22Rv1 (cell line): Measurements from ENCODE around the gene WDR4.
"Not testable (repeated sequence)": the region's sequence is repeated elsewhere in the genome, so short reads cannot be mapped to it uniquely, and the experiment has no call there.

ENCODE experiments used
- H3K27ac ChIP-seq: fragments of 450-650 bp; 2 replicates; pipeline ENCODE4 v1.5.1; 2017
- ZFX ChIP-seq: fragments of 450-650 bp; IDR thresholded peaks from 2 replicates; pipeline ENCODE4 v1.6.1; 2017; ENCODE audit warnings: antibody characterized with exemption, borderline replicate concordance
- TF ChIP-seq, protein P1 (sequence below): fragments of 450-650 bp; IDR thresholded peaks from 2 replicates; pipeline ENCODE4 v1.5.1; 2017; ENCODE audit warnings: mild to moderate bottlenecking

WDR4 gene

DNA sequence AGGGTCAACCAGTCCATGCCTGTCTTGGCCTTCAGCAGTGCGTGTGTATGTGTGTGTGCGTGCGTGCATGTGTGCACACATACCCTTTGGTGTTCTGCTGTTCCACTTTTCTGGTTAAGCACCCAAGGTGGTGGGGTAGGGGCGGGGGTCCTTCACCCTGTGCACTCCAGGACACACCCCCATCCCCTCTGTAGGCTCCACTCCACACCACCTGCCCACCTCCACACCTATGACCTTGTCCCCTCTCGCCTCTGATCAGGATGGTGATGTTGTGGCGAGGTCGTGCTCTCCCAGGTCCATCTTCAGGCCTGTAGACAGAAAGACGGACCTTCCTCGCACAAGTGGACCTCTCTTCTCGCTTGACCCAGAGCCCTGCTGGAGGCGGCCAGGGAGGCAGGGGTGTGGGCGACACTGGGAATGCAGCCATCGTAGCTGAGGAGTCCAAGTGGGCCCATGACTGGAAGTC is 44.6 kb downstream of the WDR4 start:
- TF ChIP-seq, protein P1, sequence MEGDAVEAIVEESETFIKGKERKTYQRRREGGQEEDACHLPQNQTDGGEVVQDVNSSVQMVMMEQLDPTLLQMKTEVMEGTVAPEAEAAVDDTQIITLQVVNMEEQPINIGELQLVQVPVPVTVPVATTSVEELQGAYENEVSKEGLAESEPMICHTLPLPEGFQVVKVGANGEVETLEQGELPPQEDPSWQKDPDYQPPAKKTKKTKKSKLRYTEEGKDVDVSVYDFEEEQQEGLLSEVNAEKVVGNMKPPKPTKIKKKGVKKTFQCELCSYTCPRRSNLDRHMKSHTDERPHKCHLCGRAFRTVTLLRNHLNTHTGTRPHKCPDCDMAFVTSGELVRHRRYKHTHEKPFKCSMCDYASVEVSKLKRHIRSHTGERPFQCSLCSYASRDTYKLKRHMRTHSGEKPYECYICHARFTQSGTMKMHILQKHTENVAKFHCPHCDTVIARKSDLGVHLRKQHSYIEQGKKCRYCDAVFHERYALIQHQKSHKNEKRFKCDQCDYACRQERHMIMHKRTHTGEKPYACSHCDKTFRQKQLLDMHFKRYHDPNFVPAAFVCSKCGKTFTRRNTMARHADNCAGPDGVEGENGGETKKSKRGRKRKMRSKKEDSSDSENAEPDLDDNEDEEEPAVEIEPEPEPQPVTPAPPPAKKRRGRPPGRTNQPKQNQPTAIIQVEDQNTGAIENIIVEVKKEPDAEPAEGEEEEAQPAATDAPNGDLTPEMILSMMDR: no peak
- TF ChIP-seq ZFX: no peak

GRCh38 chr21:42833859-42834725 is 45.2 kb downstream of the WDR4 start:
- TF ChIP-seq, protein P1: no peak
- no peak for TF ChIP-seq ZFX
- H3K27ac ChIP-seq: no peak overlapping the region

More for the DNA sequence above, 44.6 kb downstream of the WDR4 start:
- H3K27ac ChIP-seq: no peak overlapping the region

DNA sequence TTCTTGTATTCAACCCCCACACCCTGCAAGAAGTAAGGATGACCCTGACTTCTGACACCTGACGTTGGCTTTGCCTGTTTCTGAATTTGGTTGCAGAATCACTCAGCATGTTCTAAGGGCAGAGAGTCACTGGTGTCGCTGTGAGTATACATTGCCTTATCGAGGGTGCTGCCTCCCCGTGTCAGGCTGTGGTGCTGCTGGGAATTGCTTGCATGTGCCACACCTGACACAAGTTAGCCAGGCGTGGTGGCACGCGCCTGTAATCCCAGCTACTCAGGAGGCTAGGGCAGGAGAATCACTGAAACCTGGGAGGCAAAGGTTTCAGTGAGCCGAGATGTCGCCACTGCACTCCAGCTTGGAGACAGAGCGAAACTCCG is 45.9 kb downstream of the WDR4 start:
- no peak overlapping the region for H3K27ac ChIP-seq
- TF ChIP-seq, protein P1: peak; percentile 61
- no peak for TF ChIP-seq ZFX

DNA sequence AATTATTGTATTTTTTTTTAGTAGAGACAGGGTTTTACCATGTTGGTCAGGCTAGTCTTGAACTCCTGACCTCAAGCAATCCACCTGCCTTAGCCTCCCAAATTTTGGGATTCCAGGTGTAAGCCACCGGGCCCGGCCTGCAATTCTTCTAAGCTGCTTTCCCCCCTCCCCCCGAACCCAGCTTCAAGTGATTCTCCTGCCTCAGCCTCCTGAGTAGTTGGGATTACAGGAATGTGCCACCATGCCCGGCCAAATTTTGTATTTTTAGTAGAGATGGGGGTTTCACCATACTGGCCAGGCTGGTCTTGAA is 47.1 kb downstream of the WDR4 start:
- not testable (repeated sequence) for H3K27ac ChIP-seq

DNA sequence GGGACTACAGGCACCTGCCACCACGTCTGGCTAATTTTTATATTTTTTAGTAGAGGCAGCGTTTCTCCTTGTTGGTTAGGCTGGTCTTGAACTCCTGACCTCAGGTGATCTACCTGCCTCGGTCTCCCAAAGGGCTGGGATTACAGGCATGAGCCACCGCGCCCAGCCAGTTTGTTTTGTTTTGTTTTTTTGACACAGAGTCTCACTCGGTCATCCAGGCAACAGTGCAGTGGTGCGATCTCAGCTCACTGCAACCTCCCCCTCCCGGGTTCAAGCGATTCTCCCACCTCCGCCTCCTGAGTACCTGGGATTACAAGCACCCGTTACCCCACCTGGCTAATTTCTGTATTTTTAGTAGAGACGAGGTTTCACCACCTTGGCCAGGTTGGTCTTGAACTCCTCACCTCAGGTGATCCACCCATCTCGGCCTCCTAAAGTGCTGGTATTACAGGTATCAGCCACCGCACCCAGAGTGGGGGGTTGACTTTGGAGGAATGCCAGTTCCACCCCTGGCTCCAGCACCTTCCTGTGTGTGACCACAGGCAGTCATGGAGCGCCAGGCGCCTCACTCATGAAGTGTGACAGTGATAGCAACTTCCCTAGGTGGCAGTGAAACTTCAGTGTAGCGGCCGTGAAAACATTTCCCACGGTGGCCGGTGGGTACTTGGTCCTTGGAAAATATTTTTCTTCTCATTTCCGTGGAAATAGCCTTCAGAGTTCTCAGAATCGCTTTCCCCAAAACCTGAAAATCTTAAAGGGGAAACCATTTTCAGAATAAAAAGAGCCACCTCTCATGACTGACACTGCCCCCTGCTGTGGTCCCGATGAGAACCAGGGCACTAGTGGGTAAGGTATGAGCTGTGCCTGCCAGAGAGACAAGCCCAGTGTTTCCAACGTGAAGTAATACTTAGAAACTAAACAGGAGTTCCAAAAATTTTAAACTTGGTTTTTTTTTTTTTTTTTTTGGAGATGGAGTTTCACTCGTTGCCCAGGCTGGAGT is 48.6 kb downstream of the WDR4 start:
- TF ChIP-seq, protein P1: peak; percentile 40
- TF ChIP-seq ZFX: no peak
- H3K27ac ChIP-seq: no peak overlapping the region

- no peak for TF ChIP-seq ZFX
- TF ChIP-seq, protein P1: no peak
- no peak overlapping the region for H3K27ac ChIP-seq
These were observed 49.4 kb downstream of the WDR4 start for GRCh38 chr21:42829954-42830353.

GRCh38 chr21:42829417-42829816 is 49.9 kb downstream of the WDR4 start:
- TF ChIP-seq ZFX: no peak
- TF ChIP-seq, protein P1: no peak
- no peak overlapping the region for H3K27ac ChIP-seq
